Ascending aorta (tissue), 2 donors: ENCODE results near the gene MMP25. TPM values are rescaled to one million over a fixed set of nuclear protein-coding genes. Genes with fewer than 3 reads are reported as not detected.

Experiments
- DNase-seq, 2 donors: peaks; one replicate each; pipeline ENCODE4 v3.0.0-alpha.2; 2019; ENCODE audit warnings: low spot score in 2 of 2
- H3K27ac ChIP-seq, 2 donors: fragments of 200-600 bp; sonication (generic); one replicate each; pipeline ENCODE4 v1.5.1; 2016 to 2017; ENCODE audit warnings: mild to moderate bottlenecking in 1 of 2
- H3K27me3 ChIP-seq: fragments of 200-600 bp; sonication (generic); one replicate; pipeline ENCODE4 v1.5.1; 2017
- H3K36me3 ChIP-seq, 2 donors: fragments of 200-600 bp; sonication (generic); one replicate each; pipeline ENCODE4 v1.5.1; 2016
- H3K4me1 ChIP-seq, 2 donors: fragments of 200-600 bp; sonication (generic); one replicate each; pipeline ENCODE4 v1.5.1; 2016 to 2017; ENCODE audit warnings: mild to moderate bottlenecking in 1 of 2
- H3K4me3 ChIP-seq, 2 donors: fragments of 200-600 bp; sonication (generic); one replicate each; pipeline ENCODE4 v1.5.1; 2016 to 2017; ENCODE audit warnings: mild to moderate bottlenecking in 1 of 2
- H3K9me3 ChIP-seq, 2 donors: fragments of 200-600 bp; sonication (generic); one replicate each; pipeline ENCODE4 v1.5.1; 2016
- intact Hi-C: fragments of 100-400 bp; cut with DNase I; formaldehyde crosslinking; loops from one replicate; pipeline ENCODE4 v1.15.1; 2023
- total RNA-seq: library from RNA; depleted of rRNA; stranded (reverse); fragments of >200 nt; gene quantifications from one replicate; pipeline ENCODE4 v1.1.0, GENCODE V29; 2016
- TF ChIP-seq, protein P1 (sequence below), 3 experiments: fragments of 200-600 bp in 2 of 3; fragments of 450-650 bp in 1 of 3; sonication (generic) in 2 of 3; IDR thresholded peaks; one replicate each; pipeline ENCODE4 v1.5.1; 2016 to 2019; ENCODE audit warnings: antibody characterized with exemption in 3 of 3, mild to moderate bottlenecking in 1 of 3, moderate library complexity in 1 of 3

The MMP25 gene
- total RNA-seq, 1 donor from 2014 or later, result 0.21 TPM

DNA sequence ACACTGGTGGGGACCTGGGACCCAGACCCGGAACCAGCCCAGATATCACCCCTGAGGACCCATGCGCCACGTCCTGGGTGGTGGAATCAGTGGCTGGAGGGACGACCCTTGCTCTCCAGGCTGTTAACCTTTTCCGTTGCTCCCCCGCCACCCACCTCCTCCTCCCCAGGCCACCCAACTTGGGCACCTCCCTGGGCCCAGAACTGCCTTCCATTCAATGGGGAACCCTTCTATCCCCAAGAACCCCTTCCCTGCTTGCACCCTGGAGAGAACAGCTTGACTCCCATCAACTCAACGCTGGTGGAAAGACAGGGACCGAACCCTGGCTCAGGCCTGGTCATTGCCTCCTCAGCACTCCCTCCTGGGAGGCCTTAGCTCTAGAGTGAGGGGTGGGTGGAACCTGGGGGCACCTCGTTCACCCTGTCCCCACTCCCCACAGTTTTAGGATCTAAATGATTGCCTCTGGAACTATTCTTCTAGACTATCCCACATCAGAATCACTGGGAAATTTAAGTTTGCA, 13.4 kb downstream of the MMP25 start:
- intact Hi-C loops, result loop anchor here (1.0 to 5.0 kb wide), 7 partner anchors 31 to 107 kb away; partner anchors contain the start of genes ZNF213 and ZSCAN10
- H3K27ac ChIP-seq, result peak overlapping the region; percentile 12 to 42
- peaks cover 5 to 15% of the 10 kb centered on the region in 2 donors for H3K4me1 ChIP-seq

DNA sequence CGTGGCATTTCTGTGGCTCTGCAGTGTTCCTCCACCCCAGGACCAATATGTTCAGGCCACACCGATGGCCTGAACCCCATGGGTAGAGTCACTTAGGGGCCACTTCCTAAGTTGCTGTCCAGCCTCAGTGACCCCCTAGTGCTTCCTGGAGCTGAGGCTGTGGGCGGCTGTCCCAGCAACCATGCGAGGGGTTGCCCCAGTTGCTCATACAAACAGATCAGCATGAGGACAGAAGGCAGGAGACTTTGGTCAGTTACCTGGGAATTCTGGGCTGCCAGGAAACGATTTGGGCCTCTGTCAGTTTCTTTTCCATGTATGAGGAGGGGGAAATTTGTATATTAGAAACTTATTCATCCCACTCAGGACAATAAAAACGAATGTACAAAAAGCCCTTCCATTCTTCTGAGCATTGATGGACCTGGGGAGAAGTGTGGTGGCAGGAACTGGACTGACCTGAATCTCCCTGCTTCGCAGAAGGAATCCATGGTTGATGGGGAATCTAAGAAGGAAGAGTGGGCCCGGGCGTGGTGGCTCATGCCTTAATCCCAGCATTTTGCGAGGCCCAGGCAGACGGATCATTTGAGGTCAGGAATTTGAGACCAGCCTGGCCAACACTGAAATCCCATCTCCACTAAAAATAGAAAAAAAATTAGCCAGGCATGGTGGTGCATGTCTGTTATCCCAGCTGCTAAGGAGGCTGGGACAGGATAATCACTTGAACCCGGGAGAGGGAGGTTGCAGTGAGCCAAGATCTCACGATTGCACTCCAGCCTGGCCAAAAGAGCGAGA, 14.2 kb downstream of the MMP25 start:
- Histone ChIP-seq H3K4me3 (no peak overlapping the region), H3K27ac (no peak overlapping the region), H3K4me1 (peaks cover 5 to 17% of the 10 kb centered on the region in 2 donors), H3K9me3 (no peaks in the 10 kb centered on the region), H3K27me3 (no peaks in the 10 kb centered on the region), H3K36me3 (no peaks in the 10 kb centered on the region)
- intact Hi-C loops, result loop anchor here (5.0 kb wide), 1 partner anchor 37 kb away; the partner anchor contains the start of gene ZSCAN10
- TF ChIP-seq, protein P1, sequence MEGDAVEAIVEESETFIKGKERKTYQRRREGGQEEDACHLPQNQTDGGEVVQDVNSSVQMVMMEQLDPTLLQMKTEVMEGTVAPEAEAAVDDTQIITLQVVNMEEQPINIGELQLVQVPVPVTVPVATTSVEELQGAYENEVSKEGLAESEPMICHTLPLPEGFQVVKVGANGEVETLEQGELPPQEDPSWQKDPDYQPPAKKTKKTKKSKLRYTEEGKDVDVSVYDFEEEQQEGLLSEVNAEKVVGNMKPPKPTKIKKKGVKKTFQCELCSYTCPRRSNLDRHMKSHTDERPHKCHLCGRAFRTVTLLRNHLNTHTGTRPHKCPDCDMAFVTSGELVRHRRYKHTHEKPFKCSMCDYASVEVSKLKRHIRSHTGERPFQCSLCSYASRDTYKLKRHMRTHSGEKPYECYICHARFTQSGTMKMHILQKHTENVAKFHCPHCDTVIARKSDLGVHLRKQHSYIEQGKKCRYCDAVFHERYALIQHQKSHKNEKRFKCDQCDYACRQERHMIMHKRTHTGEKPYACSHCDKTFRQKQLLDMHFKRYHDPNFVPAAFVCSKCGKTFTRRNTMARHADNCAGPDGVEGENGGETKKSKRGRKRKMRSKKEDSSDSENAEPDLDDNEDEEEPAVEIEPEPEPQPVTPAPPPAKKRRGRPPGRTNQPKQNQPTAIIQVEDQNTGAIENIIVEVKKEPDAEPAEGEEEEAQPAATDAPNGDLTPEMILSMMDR (IDR thresholded peaks at IDR 0.05), result no peak
- no peak for DNase-seq

More for the DNA sequence above, 13.4 kb downstream of the MMP25 start:
- Histone ChIP-seq H3K4me3 (peak overlapping the region; percentile 72 to 76), H3K27me3 (no peaks in the 10 kb centered on the region), H3K9me3 (no peaks in the 10 kb centered on the region), H3K36me3 (no peaks in the 10 kb centered on the region)
- TF ChIP-seq, protein P1 (IDR thresholded peaks at IDR 0.05), result no peak
- DNase-seq, result no peak

DNA sequence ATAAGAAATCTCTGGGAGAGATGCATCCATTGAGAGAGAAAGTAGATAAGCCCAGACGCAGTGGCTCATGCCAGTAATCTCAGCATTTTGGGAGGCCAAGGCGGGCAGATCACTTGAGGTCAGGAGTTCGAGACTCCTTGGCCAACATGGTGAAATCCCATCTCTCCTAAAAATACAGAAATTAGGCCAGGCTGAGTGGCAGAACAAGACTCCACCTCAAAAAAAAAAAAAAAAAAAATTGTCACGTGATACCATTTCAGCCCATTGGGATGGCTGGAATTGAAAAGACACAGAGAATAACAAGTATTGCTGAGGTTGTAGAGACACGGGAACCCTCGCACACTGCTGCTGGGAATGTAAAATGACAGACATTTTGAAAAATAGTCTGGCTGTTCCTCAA, 16.2 kb downstream of the MMP25 start:
- Histone ChIP-seq H3K36me3 (no peaks in the 10 kb centered on the region), H3K4me1 (peaks cover 5 to 17% of the 10 kb centered on the region in 2 donors), H3K9me3 (no peaks in the 10 kb centered on the region), H3K27me3 (no peaks in the 10 kb centered on the region), H3K4me3 (no peak overlapping the region), H3K27ac (no peak overlapping the region)
- no peak for DNase-seq
- TF ChIP-seq, protein P1 (IDR thresholded peaks at IDR 0.05), result no peak
- intact Hi-C loops, result loop anchor here (5.0 kb wide), 1 partner anchor 35 kb away; the partner anchor contains the start of gene ZSCAN10

DNA sequence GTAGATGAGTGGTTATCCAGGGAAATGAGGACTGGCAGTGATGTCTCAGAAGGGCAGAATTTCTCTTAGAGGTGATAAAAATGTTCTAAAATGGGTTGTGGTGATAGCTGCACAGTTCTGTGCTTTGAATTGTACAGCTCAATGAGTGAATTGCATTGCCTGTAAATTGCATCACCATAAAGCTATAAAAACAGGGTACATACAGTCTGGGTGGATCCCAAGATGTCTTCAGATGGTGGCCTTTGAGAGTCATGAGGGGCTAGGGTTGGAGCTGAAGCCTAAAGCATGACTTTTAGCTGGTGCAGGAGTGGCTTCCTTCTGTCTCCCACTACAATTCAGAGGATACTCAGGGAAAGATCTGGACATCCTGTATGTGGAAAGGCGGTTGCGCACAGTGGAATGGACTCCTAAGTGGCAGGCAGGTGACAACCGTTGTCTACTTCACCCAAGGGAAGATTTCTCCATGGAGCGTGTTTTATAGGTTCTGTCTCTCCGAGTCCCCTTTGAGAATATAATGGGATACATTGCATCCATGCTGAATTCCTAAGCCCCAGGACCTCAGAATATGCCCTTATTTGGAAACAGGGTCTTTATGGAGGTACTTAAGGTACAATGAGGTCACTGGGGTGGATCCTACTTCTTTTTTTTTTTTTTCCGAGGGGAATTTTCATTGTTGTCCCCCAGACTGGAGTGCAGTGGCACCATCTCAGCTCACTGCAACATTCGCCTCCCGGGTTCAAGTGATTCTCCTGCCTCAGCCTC, 17.4 kb downstream of the MMP25 start:
- TF ChIP-seq, protein P1 (IDR thresholded peaks at IDR 0.05), result no peak
- Histone ChIP-seq H3K4me1 (peaks cover 0 to 11% of the 10 kb centered on the region in 2 donors), H3K9me3 (no peaks in the 10 kb centered on the region), H3K36me3 (no peaks in the 10 kb centered on the region), H3K27ac (no peak overlapping the region), H3K27me3 (no peaks in the 10 kb centered on the region), H3K4me3 (no peak overlapping the region)
- intact Hi-C loops, result loop anchor here (5.0 kb wide), 1 partner anchor 33 kb away; the partner anchor contains the start of gene ZSCAN10
- DNase-seq, result no peak

DNA sequence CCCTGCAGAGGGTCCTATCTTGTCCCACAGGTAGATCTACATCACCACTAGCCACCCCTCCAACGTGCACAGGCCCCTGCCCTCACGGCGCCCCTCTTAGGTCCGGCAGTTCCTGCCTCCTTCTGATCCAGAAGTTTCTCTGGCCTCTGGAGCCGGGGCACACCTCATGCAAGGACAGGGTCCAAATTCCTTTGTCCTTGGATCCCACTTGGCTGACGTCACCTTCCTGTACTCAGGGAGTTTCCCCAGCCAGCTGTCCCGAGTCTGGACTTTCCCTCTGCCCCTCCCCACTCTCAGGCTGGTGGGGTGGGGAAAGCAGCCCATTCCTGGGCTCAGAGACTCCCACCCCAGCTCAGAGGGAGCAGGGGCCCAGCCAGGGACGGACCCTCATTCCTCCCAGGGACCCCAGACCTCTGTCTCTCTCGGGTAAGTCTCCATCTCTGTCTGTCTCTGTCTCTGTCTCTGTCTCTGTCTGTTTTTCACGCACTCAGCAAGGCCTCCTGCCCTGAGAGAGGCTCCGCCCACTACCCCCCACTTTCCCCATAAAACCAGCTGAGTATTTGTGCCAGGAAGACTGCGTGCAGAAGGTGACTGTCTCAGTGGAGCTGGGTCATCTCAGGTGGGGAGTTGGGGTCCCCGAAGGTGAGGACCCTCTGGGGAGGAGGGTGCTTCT, 18.8 kb downstream of the MMP25 start, which contains the start of gene IL32:
Gene IL32, plus strand, starts transcription at position 572 of the 673 bp plus-strand sequence. CDS start 172 bp downstream, outside the sequence.
- Histone ChIP-seq H3K9me3 (no peaks in the 10 kb centered on the region), H3K36me3 (no peaks in the 10 kb centered on the region), H3K4me3 (peak within 1 kb of the TSS in 1 of 2 donors; percentile 45), H3K27me3 (no peaks in the 10 kb centered on the region), H3K27ac (peak within 1 kb of the TSS; percentile 19 to 29), H3K4me1 (peaks cover 0 to 5% of the 10 kb centered on the region in 2 donors)
- DNase-seq, result peak in 1 of 2 donors; percentile 83
- TF ChIP-seq, protein P1 (IDR thresholded peaks at IDR 0.05), result no peak
- intact Hi-C loops, result no loop called here
